ENCODE results near the gene KCNQ1OT1. TPM values are rescaled to one million over a fixed set of nuclear protein-coding genes. Genes with fewer than 3 reads are reported as not detected.

The KCNQ1OT1 gene
- total and polyA plus RNA-seq, 9 of the 15 experiments (the other 6 are each of a cell fraction or from before 2014, with no cell fraction given): 0.04 to 2.3 (median 0.74) TPM

DNA sequence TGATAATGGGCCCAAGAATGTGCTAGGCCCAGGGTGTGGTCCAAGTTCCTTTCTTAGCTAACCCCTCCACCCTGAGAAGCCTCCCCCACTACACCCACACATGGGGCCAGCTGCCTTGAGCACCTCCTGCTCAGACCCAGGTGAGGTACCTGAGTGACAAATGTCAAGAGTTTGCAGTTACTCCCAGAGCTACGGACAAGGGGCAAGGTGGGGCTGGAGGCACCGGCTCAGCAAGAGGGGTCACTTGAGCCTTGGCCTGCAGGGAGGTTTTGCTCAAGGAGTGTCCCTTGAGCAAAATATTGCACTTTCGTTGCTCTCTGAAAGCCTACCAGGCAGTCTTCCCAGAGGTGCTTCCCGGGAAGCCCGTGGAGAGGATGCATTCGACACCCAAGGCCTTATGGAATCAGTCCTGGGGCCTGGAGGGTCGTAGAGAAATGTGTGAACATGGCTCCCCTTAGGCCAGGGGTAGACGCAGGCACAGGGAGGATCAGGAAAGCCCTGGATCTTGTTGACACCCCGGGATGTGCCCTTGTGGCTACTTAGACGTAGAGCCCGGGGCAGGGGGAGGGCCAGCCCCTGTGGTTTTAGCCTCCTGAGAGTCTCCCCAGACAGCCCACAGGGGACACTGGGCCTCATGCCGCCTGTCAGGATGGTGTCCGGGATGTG, 140.8 kb downstream of the KCNQ1OT1 start (continued):
- TF ChIP-seq GABPA (tag; conservative IDR thresholded peaks at IDR 0.05; ENCODE audit: low read depth): no peak
- TF ChIP-seq, protein P1, sequence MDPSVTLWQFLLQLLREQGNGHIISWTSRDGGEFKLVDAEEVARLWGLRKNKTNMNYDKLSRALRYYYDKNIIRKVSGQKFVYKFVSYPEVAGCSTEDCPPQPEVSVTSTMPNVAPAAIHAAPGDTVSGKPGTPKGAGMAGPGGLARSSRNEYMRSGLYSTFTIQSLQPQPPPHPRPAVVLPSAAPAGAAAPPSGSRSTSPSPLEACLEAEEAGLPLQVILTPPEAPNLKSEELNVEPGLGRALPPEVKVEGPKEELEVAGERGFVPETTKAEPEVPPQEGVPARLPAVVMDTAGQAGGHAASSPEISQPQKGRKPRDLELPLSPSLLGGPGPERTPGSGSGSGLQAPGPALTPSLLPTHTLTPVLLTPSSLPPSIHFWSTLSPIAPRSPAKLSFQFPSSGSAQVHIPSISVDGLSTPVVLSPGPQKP (CRISPR knock-in tag; IDR thresholded peaks at IDR 0.05): no peak

DNA sequence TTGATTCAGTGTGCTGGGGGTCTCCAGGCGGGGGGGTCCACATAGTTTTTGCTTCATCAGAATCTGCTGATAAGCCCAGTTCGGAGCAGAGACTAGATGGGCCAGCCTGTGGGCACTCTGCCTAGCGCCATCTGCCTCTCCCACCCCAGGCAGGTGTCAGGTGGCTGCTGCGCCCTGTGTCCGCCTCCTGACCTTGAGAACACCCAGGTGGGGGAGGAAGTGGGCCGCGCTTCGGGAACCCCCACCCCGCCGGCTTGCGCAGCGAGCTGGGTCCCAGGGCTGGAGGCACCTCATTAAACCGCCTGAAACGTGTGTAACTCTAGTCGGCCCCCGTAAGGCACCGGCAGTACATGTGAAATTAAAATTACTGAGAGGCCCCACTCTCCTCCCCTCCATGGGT, 141.4 kb downstream of the KCNQ1OT1 start:
- no peak overlapping the region for H2AFZ ChIP-seq (ENCODE audit: low read depth, low read length)
- intact Hi-C loops (cut with micrococcal nuclease) (no loop called here), in situ Hi-C loops (cut with MboI) (no loop called here)
- no peak overlapping the region for H3K4me2 ChIP-seq (ENCODE audit: insufficient read depth, low read length)
- no peaks in the 10 kb centered on the region; the same call in 1 of the 2 replicates for H4K20me1 ChIP-seq (replicated peaks; ENCODE audit: control insufficient read depth, insufficient read depth, low read length)
- no peaks in the 10 kb centered on the region for H3K79me2 ChIP-seq (ENCODE audit: control insufficient read depth, insufficient read depth, low read length)
- no peak overlapping the region for H3K9ac ChIP-seq (ENCODE audit: insufficient read depth in 1 of 2, low read depth in 2 of 2, low read length in 2 of 2)
- 37% methylated on average over 17 of the region's 17 CpGs for WGBS (ENCODE audit: insufficient coverage, low coverage, missing lambda C conversion rate)
- CTCF ChIA-PET (ENCODE audit: low intra/inter-chr PET ratio): no interaction called here
- BruUV-seq (replicated peaks): no TSS peak
- H3K9me1 ChIP-seq (ENCODE audit: control insufficient read depth, insufficient read depth, low read length): no peaks in the 10 kb centered on the region
- DNase-seq (ENCODE audit: extremely low read depth in 1 of 4, low spot score in 3 of 4) (no peak), FAIRE-seq (no peak), ATAC-seq (no peak)
- H3K9me3 ChIP-seq (replicated peaks; ENCODE audit: control insufficient read depth, insufficient read depth, low read depth, low read length): no peaks in the 10 kb centered on the region
- H3K4me1 ChIP-seq (replicated peaks in 1 of 2; ENCODE audit: control insufficient read depth in 2 of 2, insufficient read depth in 2 of 2, low read length in 2 of 2): peaks cover 0 to 33% of the 10 kb centered on the region in 2 experiments; a peak in 2 of 5 replicates
- TF ChIP-seq ARHGAP35 (IDR thresholded peaks at IDR 0.05; ENCODE audit: partially characterized antibody): no peak
- TF ChIP-seq, protein P2, sequence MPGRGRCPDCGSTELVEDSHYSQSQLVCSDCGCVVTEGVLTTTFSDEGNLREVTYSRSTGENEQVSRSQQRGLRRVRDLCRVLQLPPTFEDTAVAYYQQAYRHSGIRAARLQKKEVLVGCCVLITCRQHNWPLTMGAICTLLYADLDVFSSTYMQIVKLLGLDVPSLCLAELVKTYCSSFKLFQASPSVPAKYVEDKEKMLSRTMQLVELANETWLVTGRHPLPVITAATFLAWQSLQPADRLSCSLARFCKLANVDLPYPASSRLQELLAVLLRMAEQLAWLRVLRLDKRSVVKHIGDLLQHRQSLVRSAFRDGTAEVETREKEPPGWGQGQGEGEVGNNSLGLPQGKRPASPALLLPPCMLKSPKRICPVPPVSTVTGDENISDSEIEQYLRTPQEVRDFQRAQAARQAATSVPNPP (IDR thresholded peaks at IDR 0.05; ENCODE audit: borderline replicate concordance, insufficient read depth, insufficient read length): no peak
- TF ChIP-seq ZBTB1 (CRISPR knock-in tag; IDR thresholded peaks at IDR 0.05; ENCODE audit: borderline replicate concordance, low read depth): no peak
- TF ChIP-seq ZBED1 (IDR thresholded peaks at IDR 0.05): no peak
- no peak for TF ChIP-seq NFXL1 (CRISPR knock-in tag; IDR thresholded peaks at IDR 0.05)
- TF ChIP-seq, protein P3, sequence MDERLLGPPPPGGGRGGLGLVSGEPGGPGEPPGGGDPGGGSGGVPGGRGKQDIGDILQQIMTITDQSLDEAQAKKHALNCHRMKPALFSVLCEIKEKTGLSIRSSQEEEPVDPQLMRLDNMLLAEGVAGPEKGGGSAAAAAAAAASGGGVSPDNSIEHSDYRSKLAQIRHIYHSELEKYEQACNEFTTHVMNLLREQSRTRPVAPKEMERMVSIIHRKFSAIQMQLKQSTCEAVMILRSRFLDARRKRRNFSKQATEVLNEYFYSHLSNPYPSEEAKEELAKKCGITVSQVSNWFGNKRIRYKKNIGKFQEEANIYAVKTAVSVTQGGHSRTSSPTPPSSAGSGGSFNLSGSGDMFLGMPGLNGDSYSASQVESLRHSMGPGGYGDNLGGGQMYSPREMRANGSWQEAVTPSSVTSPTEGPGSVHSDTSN (CRISPR knock-in tag; IDR thresholded peaks at IDR 0.05; ENCODE audit: low read depth): no peak
- TF ChIP-seq, protein P3 (tag; conservative IDR thresholded peaks at IDR 0.05; ENCODE audit: low read depth): no peak
- TF ChIP-seq, protein P4, sequence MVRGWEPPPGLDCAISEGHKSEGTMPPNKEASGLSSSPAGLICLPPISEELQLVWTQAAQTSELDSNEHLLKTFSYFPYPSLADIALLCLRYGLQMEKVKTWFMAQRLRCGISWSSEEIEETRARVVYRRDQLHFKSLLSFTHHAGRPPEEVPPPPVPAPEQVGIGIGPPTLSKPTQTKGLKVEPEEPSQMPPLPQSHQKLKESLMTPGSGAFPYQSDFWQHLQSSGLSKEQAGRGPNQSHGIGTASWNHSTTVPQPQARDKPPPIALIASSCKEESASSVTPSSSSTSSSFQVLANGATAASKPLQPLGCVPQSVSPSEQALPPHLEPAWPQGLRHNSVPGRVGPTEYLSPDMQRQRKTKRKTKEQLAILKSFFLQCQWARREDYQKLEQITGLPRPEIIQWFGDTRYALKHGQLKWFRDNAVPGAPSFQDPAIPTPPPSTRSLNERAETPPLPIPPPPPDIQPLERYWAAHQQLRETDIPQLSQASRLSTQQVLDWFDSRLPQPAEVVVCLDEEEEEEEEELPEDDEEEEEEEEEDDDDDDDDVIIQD (CRISPR knock-in tag; IDR thresholded peaks at IDR 0.05): no peak
- TF ChIP-seq SNIP1 (IDR thresholded peaks at IDR 0.05; ENCODE audit: low read depth): no peak
- TF ChIP-seq PPARD (CRISPR knock-in tag; IDR thresholded peaks at IDR 0.05): no peak
- no peak for TF ChIP-seq ZNF124 (CRISPR knock-in tag; IDR thresholded peaks at IDR 0.05)
- TF ChIP-seq, protein P5, sequence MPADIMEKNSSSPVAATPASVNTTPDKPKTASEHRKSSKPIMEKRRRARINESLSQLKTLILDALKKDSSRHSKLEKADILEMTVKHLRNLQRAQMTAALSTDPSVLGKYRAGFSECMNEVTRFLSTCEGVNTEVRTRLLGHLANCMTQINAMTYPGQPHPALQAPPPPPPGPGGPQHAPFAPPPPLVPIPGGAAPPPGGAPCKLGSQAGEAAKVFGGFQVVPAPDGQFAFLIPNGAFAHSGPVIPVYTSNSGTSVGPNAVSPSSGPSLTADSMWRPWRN (IDR thresholded peaks at IDR 0.05; ENCODE audit: low read depth): no peak
- POLR2A ChIA-PET: interaction anchor here (0.7 kb wide), 1 partner anchor 93 kb away, joined by 3 read pairs; no protein-coding TSS in a partner anchor
- H3K27ac ChIP-seq (ENCODE audit: extremely low read depth, low read depth, low read length): no peak overlapping the region
- no peak overlapping the region for H3K4me3 ChIP-seq
- H3K36me3 ChIP-seq (ENCODE audit: control insufficient read depth, insufficient read depth, low read length): no peaks in the 10 kb centered on the region
- H3K27me3 ChIP-seq (ENCODE audit: control insufficient read depth in 2 of 2, insufficient read depth in 2 of 2, low read length in 2 of 2): peaks cover 7 to 45% of the 10 kb centered on the region in 2 experiments
